Cardiac muscle cell (in vitro differentiated cells and primary cell): ENCODE data around the gene IQSEC3. TPM values are rescaled to one million over a fixed set of nuclear protein-coding genes. Genes with fewer than 3 reads are reported as not detected.

Source experiments
- DNase-seq, 2 donors: peaks; one replicate each; pipeline versions ENCODE4 v3.0.0 to v3.0.0-alpha.2; 2010 to 2017; ENCODE audit warnings: low read depth in 1 of 2, low spot score in 1 of 2
- H3K27ac ChIP-seq: fragments of 200-600 bp; sonication (generic); 2 replicates; pipeline ENCODE4 v1.5.1; 2016
- H3K27me3 ChIP-seq: fragments of 200-600 bp; sonication (generic); 2 replicates; pipeline ENCODE4 v1.6.0; 2016; ENCODE audit warnings: control low read depth
- H3K36me3 ChIP-seq: fragments of 200-600 bp; sonication (generic); 2 replicates; pipeline ENCODE4 v1.5.1; 2016; ENCODE audit warnings: control low read depth
- H3K4me1 ChIP-seq: fragments of 200-600 bp; sonication (generic); 2 replicates; pipeline ENCODE4 v1.8.1; 2017; ENCODE audit warnings: low read depth, mild to moderate bottlenecking, mixed run types
- H3K4me3 ChIP-seq: fragments of 200-600 bp; sonication (generic); 2 replicates; pipeline ENCODE4 v1.5.1; 2016; ENCODE audit warnings: mild to moderate bottlenecking
- H3K9me3 ChIP-seq: fragments of 200-600 bp; sonication (generic); 2 replicates; pipeline ENCODE4 v1.5.1; 2017; ENCODE audit warnings: low read depth, mild to moderate bottlenecking, control low read depth
- polyA plus RNA-seq: library from polyadenylated mRNA; unstranded; fragments of >200 nt; fragmentation: Nextera tagmentation; extraction: Ambion mirVana; gene quantifications from 2 replicates; pipeline ENCODE4 v1.2.1, GENCODE V29; 2016
- total RNA-seq: library from RNA; depleted of rRNA; stranded (reverse); fragments of >200 nt; gene quantifications from 2 replicates; pipeline ENCODE4 v1.2.3, GENCODE V29; 2016
- TF ChIP-seq, protein P1 (sequence below): IDR thresholded peaks from 2 replicates; pipeline ENCODE4 v1.5.1; 2012; ENCODE audit warnings: low read depth, mild to moderate bottlenecking, low read length

IQSEC3 gene
- total and polyA plus RNA-seq, 2 experiments from 2014 or later, result 0.42 to 2.7 TPM

DNA sequence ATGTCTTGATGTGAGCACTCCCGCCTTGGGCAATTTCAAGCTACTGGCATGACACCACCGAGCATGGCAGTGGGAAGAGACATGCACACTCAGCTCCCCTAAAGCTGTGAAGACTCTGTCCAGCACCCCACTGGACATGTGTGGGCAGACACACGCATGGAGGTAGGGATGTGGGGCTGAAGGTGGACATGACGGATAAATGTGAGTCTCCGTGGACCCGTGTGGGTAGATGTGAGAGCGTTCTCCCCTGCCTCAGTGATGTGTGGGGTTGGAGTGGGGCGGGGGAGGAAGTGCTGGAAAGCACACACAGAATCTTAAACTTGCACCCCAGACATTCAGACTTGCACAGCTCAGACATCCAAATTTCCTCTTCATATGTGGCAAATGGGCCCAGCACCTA, 134.8 kb downstream of the IQSEC3 start:
- TF ChIP-seq, protein P1, sequence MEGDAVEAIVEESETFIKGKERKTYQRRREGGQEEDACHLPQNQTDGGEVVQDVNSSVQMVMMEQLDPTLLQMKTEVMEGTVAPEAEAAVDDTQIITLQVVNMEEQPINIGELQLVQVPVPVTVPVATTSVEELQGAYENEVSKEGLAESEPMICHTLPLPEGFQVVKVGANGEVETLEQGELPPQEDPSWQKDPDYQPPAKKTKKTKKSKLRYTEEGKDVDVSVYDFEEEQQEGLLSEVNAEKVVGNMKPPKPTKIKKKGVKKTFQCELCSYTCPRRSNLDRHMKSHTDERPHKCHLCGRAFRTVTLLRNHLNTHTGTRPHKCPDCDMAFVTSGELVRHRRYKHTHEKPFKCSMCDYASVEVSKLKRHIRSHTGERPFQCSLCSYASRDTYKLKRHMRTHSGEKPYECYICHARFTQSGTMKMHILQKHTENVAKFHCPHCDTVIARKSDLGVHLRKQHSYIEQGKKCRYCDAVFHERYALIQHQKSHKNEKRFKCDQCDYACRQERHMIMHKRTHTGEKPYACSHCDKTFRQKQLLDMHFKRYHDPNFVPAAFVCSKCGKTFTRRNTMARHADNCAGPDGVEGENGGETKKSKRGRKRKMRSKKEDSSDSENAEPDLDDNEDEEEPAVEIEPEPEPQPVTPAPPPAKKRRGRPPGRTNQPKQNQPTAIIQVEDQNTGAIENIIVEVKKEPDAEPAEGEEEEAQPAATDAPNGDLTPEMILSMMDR, result no peak
- Histone ChIP-seq H3K36me3 (no peaks in the 10 kb centered on the region), H3K27ac (no peak overlapping the region), H3K27me3 (peaks cover 56% of the 10 kb centered on the region), H3K4me3 (no peak overlapping the region), H3K4me1 (peaks cover 4% of the 10 kb centered on the region), H3K9me3 (no peaks in the 10 kb centered on the region)
- DNase-seq, result no peak

DNA sequence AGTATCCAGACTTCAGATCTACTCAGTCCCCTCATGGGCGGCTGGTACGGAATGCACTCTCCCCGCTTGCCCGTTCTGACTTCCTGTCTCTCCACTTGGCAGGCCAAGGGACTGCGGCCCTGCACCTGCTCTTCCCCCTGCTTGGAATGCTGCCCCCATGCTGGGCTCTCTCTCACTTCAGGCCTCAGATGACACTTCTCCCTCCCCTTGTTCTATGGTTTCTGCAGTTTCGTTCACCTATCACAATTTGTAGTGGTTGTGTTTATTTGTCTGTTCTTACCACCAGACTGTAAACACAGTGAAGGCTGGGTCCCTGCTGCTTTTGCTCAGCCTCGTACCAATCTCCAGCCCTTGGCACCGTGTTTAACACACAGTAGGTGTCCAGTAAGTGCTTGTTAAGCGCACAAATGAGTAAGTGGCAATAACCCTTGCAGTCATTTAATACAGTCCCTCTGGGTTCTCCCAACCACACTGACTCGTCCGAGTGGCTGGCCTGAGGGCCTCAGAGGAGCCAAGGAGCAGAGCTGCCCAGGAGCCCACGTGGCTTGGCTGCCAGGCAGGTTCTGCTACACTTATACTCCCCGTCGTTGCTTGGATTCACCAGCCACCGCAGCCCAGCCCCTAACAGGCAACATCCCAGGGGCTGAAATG, 135.6 kb downstream of the IQSEC3 start:
- Histone ChIP-seq H3K27me3 (peaks cover 56% of the 10 kb centered on the region), H3K36me3 (no peaks in the 10 kb centered on the region), H3K4me1 (peaks cover 4% of the 10 kb centered on the region), H3K27ac (no peak overlapping the region), H3K9me3 (no peaks in the 10 kb centered on the region), H3K4me3 (no peak overlapping the region)
- no peak for DNase-seq
- TF ChIP-seq, protein P1, result no peak

DNA sequence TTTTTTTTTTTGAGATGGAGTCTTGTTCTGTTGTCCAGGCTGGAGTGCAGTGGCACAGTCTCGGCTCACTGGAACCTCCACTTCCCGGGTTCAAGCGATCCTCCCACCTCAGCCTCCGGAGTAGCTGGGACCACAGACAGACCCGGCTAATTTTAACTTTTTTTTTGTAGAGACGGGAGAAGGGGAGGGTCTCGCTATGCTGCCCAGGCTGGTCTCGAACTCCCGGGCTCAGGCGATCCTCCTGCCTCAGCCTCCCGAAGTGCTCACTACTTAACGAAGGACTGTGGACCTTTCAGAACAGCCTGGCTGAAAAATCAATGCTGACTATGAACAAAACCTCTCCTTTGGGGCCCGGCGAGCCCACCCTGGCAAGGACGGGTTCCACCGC, 136.5 kb downstream of the IQSEC3 start:
- Histone ChIP-seq H3K27ac (no peak overlapping the region), H3K4me1 (peaks cover 4% of the 10 kb centered on the region), H3K9me3 (no peaks in the 10 kb centered on the region), H3K36me3 (no peaks in the 10 kb centered on the region), H3K27me3 (peaks cover 56% of the 10 kb centered on the region), H3K4me3 (peak overlapping the region; percentile 65)
- TF ChIP-seq, protein P1, result no peak
- no peak for DNase-seq

DNA sequence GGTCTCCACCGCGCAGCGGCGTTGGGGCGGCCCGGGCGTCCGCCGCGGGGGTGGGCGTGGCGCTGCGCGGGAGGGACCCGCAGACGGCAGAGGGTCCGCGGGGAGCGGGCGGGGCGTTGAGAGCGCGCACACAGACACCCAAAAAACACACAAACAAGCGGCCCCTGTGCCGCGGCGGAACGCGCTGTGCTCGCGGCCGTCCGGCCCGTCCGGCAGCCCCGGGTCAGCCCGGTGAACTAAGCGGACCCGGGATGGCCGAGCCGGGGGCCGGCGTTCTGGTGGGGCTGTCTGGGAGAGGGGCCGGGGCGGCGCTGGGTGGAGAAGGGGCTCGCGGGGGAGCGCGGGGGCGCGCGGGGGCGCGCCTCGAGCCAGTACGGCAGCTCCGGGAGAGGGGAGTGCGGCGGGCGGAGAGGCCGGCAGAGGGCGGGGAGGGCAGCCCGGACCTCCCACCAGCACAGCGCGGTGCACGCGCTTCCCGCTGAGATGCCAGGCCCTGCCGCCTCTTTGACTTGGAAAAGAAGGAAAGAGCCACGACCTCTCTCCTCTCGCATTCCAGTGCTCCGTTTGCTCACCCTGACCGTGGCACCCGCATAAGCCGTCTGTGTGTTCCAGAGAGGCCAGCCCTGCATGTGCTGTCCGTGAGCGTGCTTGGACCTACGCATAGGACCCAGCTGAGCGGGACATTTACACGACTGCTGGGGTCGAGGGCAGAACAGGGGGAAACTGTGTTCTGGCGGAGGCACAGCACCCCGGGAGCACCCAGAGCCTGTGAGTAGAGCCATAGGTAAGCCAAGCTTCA, 137.1 kb downstream of the IQSEC3 start:
- no peaks in the 10 kb centered on the region for H3K9me3 ChIP-seq
- H3K36me3 ChIP-seq, result no peaks in the 10 kb centered on the region
- DNase-seq, result peak; percentile 31 to 75
- H3K27me3 ChIP-seq, result peaks cover 56% of the 10 kb centered on the region
- H3K4me3 ChIP-seq, result peak overlapping the region; percentile 65
- no peak overlapping the region for H3K27ac ChIP-seq
- peaks cover 4% of the 10 kb centered on the region for H3K4me1 ChIP-seq
- TF ChIP-seq, protein P1, result peak; percentile 7

DNA sequence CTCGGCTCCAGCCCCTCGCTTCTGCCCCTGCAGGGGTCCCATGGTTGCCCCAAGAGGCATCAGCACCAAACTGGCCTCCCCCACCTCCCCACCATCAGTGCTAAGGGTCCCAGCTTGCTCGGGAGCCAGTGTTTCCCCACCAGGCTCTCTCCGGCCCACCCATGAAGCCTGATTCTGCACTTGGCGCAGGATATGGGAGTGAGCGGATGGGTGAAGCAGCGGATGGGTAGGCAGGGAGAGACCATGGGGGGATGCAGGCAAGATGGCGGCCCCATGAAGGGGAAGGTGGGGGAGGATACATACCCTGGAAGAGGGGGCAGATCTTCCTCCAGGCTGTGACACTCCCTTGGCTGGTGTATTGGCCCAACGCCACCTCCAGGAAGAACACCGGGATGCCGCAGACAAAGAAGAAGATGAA, 137.7 kb downstream of the IQSEC3 start:
- Histone ChIP-seq H3K4me1 (peaks cover 4% of the 10 kb centered on the region), H3K4me3 (peak overlapping the region; percentile 65), H3K9me3 (no peaks in the 10 kb centered on the region), H3K36me3 (no peaks in the 10 kb centered on the region), H3K27ac (no peak overlapping the region), H3K27me3 (peaks cover 56% of the 10 kb centered on the region)
- TF ChIP-seq, protein P1, result no peak
- no peak for DNase-seq
